Mesothelial cell of epicardium (in vitro differentiated cells): ENCODE results near the gene WWC2. TPM values are rescaled to one million over a fixed set of nuclear protein-coding genes. Genes with fewer than 3 reads are reported as not detected.

Experiments
- DNase-seq, 2 experiments: peaks; one replicate each; pipeline ENCODE4 v3.0.0; 2021; ENCODE audit warnings: low spot score in 2 of 2; ENCODE audit not compliant: unreplicated experiment in 2 of 2
- H3K27ac Mint-ChIP-seq: 2 replicates; pipeline ENCODE4 v1.8.0; 2021; ENCODE audit warnings: mixed read lengths
- H3K27me3 Mint-ChIP-seq: 2 replicates; pipeline ENCODE4 v1.8.0; 2021; ENCODE audit warnings: low read depth, mixed read lengths
- H3K36me3 Mint-ChIP-seq: 2 replicates; pipeline ENCODE4 v1.8.0; 2021; ENCODE audit warnings: mixed read lengths
- H3K4me1 Mint-ChIP-seq: 2 replicates; pipeline ENCODE4 v1.8.0; 2021; ENCODE audit warnings: mixed read lengths
- H3K4me3 Mint-ChIP-seq: 2 replicates; pipeline ENCODE4 v1.8.0; 2021; ENCODE audit warnings: mild to moderate bottlenecking, moderate library complexity, mixed read lengths
- H3K9me3 Mint-ChIP-seq: 2 replicates; pipeline ENCODE4 v1.8.0; 2021; ENCODE audit warnings: mixed read lengths
- total RNA-seq: library from RNA; stranded (reverse); gene quantifications from 3 replicates; pipeline ENCODE4 v1.2.1, GENCODE V29; 2021
- TF ChIP-seq, protein P1 (sequence below): fragments of 200-600 bp; sonication (generic); IDR thresholded peaks from one replicate; pipeline ENCODE4 v1.5.0; 2021; ENCODE audit warnings: antibody characterized with exemption; ENCODE audit not compliant: unreplicated experiment

The WWC2 gene
- total RNA-seq, 1 donor from 2014 or later: 64.1 TPM

DNA sequence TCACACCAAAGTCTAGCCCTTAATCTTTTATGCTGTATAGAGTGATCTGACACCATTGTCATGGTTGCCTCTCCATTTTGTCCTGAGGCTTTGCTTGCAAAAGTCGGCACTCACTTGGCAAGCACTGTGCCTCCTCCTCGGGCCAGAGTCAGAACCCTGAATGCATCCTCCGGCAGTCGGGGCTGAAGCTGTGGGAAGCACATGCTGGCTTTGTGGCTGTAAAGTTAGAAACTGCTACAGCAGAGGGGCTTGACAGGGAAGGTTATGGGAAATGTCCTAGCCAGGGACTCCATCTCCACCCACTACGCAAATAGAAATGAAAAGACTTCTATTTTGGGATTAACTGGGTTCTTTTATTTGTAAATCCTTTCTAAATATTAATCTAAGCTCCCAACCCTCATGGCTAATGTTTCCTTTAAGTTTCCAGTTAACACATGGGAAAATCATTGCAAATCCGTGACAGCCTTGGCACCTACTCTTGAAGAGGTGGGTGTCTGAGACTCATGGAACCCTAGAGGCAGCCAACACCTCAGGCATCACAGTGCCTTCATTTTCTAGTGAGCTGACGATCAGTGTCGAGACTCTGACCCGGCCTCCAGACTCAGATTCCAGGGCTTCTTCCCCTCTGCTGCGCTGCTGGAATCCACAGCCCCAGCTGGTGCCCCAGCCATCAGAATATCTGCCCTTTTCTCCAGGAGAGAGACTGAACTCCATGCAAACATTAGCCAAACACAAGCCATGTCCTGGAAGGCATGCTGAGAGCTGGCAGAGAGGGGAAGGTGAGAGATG lies 231.1 kb downstream of the WWC2 start:
- H3K4me3 Mint-ChIP-seq: no peak overlapping the region
- peaks cover 9% of the 10 kb centered on the region for H3K27me3 Mint-ChIP-seq
- no peak overlapping the region for H3K27ac Mint-ChIP-seq
- H3K4me1 Mint-ChIP-seq: peaks cover 7% of the 10 kb centered on the region
- TF ChIP-seq, protein P1, sequence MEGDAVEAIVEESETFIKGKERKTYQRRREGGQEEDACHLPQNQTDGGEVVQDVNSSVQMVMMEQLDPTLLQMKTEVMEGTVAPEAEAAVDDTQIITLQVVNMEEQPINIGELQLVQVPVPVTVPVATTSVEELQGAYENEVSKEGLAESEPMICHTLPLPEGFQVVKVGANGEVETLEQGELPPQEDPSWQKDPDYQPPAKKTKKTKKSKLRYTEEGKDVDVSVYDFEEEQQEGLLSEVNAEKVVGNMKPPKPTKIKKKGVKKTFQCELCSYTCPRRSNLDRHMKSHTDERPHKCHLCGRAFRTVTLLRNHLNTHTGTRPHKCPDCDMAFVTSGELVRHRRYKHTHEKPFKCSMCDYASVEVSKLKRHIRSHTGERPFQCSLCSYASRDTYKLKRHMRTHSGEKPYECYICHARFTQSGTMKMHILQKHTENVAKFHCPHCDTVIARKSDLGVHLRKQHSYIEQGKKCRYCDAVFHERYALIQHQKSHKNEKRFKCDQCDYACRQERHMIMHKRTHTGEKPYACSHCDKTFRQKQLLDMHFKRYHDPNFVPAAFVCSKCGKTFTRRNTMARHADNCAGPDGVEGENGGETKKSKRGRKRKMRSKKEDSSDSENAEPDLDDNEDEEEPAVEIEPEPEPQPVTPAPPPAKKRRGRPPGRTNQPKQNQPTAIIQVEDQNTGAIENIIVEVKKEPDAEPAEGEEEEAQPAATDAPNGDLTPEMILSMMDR: no peak
- peaks cover 14% of the 10 kb centered on the region for H3K36me3 Mint-ChIP-seq
- peaks cover 20% of the 10 kb centered on the region for H3K9me3 Mint-ChIP-seq
- DNase-seq: no peak

DNA sequence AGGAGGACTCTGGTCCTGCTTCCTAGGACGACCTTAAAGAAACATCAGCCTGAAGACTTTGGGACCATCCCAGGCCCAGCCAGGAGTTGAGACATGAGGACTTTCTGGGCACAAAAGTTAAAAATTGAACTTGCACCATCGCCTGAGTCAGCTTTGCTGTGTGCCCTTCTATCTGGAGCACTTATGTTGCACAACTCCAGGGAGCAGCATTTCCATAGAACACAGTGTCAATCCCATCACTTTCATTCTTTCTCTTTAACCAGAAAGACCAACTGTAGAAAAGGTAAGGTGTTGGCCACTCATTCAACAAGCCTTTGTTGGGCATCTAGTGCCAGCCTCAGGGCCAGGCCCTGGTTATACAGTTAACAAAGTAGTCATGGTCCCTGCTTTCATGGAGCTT lies 231.8 kb downstream of the WWC2 start:
- TF ChIP-seq, protein P1: no peak
- no peak overlapping the region for H3K4me3 Mint-ChIP-seq
- H3K36me3 Mint-ChIP-seq: peaks cover 10% of the 10 kb centered on the region
- H3K27ac Mint-ChIP-seq: no peak overlapping the region
- H3K9me3 Mint-ChIP-seq: peaks cover 17% of the 10 kb centered on the region
- DNase-seq: no peak
- H3K27me3 Mint-ChIP-seq: peaks cover 9% of the 10 kb centered on the region
- H3K4me1 Mint-ChIP-seq: peaks cover 7% of the 10 kb centered on the region

DNA sequence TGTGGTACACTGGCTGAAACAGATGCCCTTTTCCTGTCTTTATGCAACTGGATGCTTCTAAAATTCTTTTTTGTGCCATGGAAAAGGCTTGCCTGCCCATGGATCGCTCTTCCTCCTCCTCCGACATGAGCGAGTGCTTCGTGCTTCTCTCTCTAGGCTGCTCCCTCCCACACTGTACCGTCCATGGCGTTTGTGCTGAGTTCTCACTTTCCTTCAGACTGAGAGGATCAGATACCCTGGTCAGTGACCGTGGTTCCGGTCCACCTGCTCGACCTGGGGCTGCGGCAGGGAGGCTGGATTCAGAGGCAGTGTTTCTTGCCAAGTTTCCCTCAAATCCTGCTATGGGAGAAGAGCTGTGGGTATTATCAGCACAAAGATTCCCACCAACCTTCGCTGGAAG lies 233.4 kb downstream of the WWC2 start:
- no peak for DNase-seq
- no peak overlapping the region for H3K4me3 Mint-ChIP-seq
- peaks cover 7% of the 10 kb centered on the region for H3K4me1 Mint-ChIP-seq
- H3K27ac Mint-ChIP-seq: no peak overlapping the region
- peaks cover 9% of the 10 kb centered on the region for H3K27me3 Mint-ChIP-seq
- TF ChIP-seq, protein P1: no peak
- H3K36me3 Mint-ChIP-seq: no peaks in the 10 kb centered on the region
- H3K9me3 Mint-ChIP-seq: peaks cover 7% of the 10 kb centered on the region

DNA sequence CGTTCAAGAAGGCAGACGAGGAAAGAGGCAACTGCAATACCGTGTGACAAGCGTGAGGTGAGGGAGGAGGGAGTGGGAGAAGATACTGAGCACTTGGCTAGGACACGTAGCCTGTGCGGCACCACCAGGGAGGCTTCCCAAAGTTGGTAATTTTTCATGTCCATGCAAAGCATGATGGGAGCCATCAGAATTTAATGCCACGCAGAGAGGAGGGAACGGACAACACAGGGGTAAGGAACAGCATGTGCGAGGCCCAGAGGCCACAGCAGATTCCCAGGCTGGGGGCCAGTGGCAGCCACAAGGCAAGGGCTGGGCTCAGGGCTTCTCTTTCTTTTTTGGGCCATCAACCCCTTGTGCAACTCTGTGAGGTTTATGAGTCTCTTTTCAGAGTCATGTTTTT lies 234.1 kb downstream of the WWC2 start:
- TF ChIP-seq, protein P1: no peak
- Mint-ChIP-seq H3K27me3 (peaks cover 9% of the 10 kb centered on the region), H3K27ac (no peak overlapping the region), H3K9me3 (peaks cover 7% of the 10 kb centered on the region), H3K4me1 (peaks cover 7% of the 10 kb centered on the region), H3K36me3 (no peaks in the 10 kb centered on the region), H3K4me3 (no peak overlapping the region)
- no peak for DNase-seq

DNA sequence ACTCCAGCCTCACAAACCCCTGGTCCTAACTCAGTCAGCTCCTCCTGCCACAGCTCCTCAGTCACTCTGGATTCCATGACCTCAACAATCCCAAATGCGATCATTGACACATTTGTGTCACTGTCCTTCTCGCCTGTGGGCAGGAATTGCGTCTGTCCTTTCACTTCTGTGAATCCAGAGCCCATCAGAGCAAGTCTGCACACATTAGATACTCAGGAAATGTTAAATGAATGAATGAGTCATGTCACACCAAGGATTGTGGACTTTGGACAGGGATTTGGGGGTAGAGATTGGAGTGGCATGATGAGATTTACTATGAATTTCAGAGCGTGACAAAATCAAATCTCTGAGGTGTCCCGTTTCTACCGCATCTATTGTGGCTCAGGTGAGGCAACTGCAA lies 234.9 kb downstream of the WWC2 start:
- no peaks in the 10 kb centered on the region for H3K36me3 Mint-ChIP-seq
- no peak for DNase-seq
- no peak overlapping the region for H3K27ac Mint-ChIP-seq
- H3K4me1 Mint-ChIP-seq: peaks cover 2% of the 10 kb centered on the region
- H3K4me3 Mint-ChIP-seq: no peak overlapping the region
- TF ChIP-seq, protein P1: no peak
- peaks cover 9% of the 10 kb centered on the region for H3K27me3 Mint-ChIP-seq
- peaks cover 6% of the 10 kb centered on the region for H3K9me3 Mint-ChIP-seq
